Measurements from ENCODE around the gene CISTR. TPM values are rescaled to one million over a fixed set of nuclear protein-coding genes. Genes with fewer than 3 reads are reported as not detected.
"Not testable (repeated sequence)": the region's sequence is repeated elsewhere in the genome, so short reads cannot be mapped to it uniquely, and the experiment has no call there.

Gene CISTR
- total and polyA plus RNA-seq, 2 experiments from 2014 or later = not detected

GRCh38 chr12:53720946-53721345, 30.8 kb downstream of the CISTR start:
- Histone ChIP-seq H3K4me1 (ENCODE audit: insufficient read depth) (peaks cover under 1% of the 10 kb centered on the region), H3K4me2 (no peak overlapping the region), H3K36me3 (replicated peaks; ENCODE audit: insufficient read depth, low read depth) (no peaks in the 10 kb centered on the region), H4K20me1 (ENCODE audit: insufficient read depth, poor library complexity, severe bottlenecking) (no peaks in the 10 kb centered on the region), H3K79me2 (no peaks in the 10 kb centered on the region), H3K4me3 (no peak overlapping the region), H3K9me3 (ENCODE audit: low read depth) (no peaks in the 10 kb centered on the region), H3K9me2 (replicated peaks; ENCODE audit: insufficient read depth) (no peaks in the 10 kb centered on the region), H2AFZ (no peak overlapping the region), H3K27ac (no peak overlapping the region), H3K27me3 (no peaks in the 10 kb centered on the region)
- TF ChIP-seq CTCF (IDR thresholded peaks at IDR 0.05; ENCODE audit: poor library complexity) (no peak), EZH2 (IDR thresholded peaks at IDR 0.05; ENCODE audit: borderline replicate concordance) (no peak), EZH2phosphoT487 (IDR thresholded peaks at IDR 0.05; ENCODE audit: low read depth, severe bottlenecking, unreplicated experiment) (no peak)
- no peak for DNase-seq (ENCODE audit: low spot score)
- WGBS (ENCODE audit: low lambda C conversion rate, missing lambda C conversion rate) = 88% methylated on average over 1 of the region's 1 CpG

GRCh38 chr12:53719649-53720048, 32.1 kb downstream of the CISTR start:
- TF ChIP-seq CTCF (IDR thresholded peaks at IDR 0.05; ENCODE audit: poor library complexity) (no peak), EZH2phosphoT487 (IDR thresholded peaks at IDR 0.05; ENCODE audit: low read depth, severe bottlenecking, unreplicated experiment) (no peak), EZH2 (IDR thresholded peaks at IDR 0.05; ENCODE audit: borderline replicate concordance) (no peak)
- H3K4me1 ChIP-seq (ENCODE audit: insufficient read depth) = no peaks in the 10 kb centered on the region
- H3K9me2 ChIP-seq (replicated peaks; ENCODE audit: insufficient read depth) = no peaks in the 10 kb centered on the region
- H2AFZ ChIP-seq = no peak overlapping the region
- 77% methylated on average over 2 of the region's 2 CpGs for WGBS (ENCODE audit: low lambda C conversion rate, missing lambda C conversion rate)
- H3K27ac ChIP-seq = no peak overlapping the region
- H3K79me2 ChIP-seq = no peaks in the 10 kb centered on the region
- no peaks in the 10 kb centered on the region for H3K36me3 ChIP-seq (replicated peaks; ENCODE audit: insufficient read depth, low read depth)
- no peak for DNase-seq (ENCODE audit: low spot score)
- H3K4me2 ChIP-seq = no peak overlapping the region
- no peaks in the 10 kb centered on the region for H4K20me1 ChIP-seq (ENCODE audit: insufficient read depth, poor library complexity, severe bottlenecking)
- H3K9me3 ChIP-seq (ENCODE audit: low read depth) = no peaks in the 10 kb centered on the region
- no peak overlapping the region for H3K4me3 ChIP-seq
- H3K27me3 ChIP-seq = no peaks in the 10 kb centered on the region

- not testable (repeated sequence) for H4K20me1 ChIP-seq (ENCODE audit: insufficient read depth, poor library complexity, severe bottlenecking); H3K27ac ChIP-seq; H2AFZ ChIP-seq; H3K4me2 ChIP-seq; H3K4me1 ChIP-seq (ENCODE audit: insufficient read depth); H3K79me2 ChIP-seq; H3K9me2 ChIP-seq (replicated peaks; ENCODE audit: insufficient read depth); H3K9me3 ChIP-seq (ENCODE audit: low read depth); H3K4me3 ChIP-seq; H3K36me3 ChIP-seq (replicated peaks; ENCODE audit: insufficient read depth, low read depth); H3K27me3 ChIP-seq; DNase-seq (ENCODE audit: low spot score)
- WGBS (ENCODE audit: low lambda C conversion rate, missing lambda C conversion rate) = 99% methylated on average over 5 of the region's 6 CpGs
Measured at GRCh38 chr12:53718567-53718966, 33.2 kb downstream of the CISTR start.

- no peaks in the 10 kb centered on the region for H3K9me3 ChIP-seq (ENCODE audit: low read depth)
- H3K79me2 ChIP-seq = no peaks in the 10 kb centered on the region
- no peaks in the 10 kb centered on the region for H3K36me3 ChIP-seq (replicated peaks; ENCODE audit: insufficient read depth, low read depth)
- H3K27me3 ChIP-seq = no peaks in the 10 kb centered on the region
- H3K9me2 ChIP-seq (replicated peaks; ENCODE audit: insufficient read depth) = no peaks in the 10 kb centered on the region
- no peak for TF ChIP-seq EZH2phosphoT487 (IDR thresholded peaks at IDR 0.05; ENCODE audit: low read depth, severe bottlenecking, unreplicated experiment)
- no peak for TF ChIP-seq EZH2 (IDR thresholded peaks at IDR 0.05; ENCODE audit: borderline replicate concordance)
- no peak for TF ChIP-seq CTCF (IDR thresholded peaks at IDR 0.05; ENCODE audit: poor library complexity)
- H3K4me1 ChIP-seq (ENCODE audit: insufficient read depth) = no peaks in the 10 kb centered on the region
- WGBS (ENCODE audit: low lambda C conversion rate, missing lambda C conversion rate) = 92% methylated on average over 5 of the region's 5 CpGs
- H3K4me3 ChIP-seq = no peak overlapping the region
- H4K20me1 ChIP-seq (ENCODE audit: insufficient read depth, poor library complexity, severe bottlenecking) = no peaks in the 10 kb centered on the region
- no peak overlapping the region for H3K4me2 ChIP-seq
- H3K27ac ChIP-seq = no peak overlapping the region
- no peak overlapping the region for H2AFZ ChIP-seq
- DNase-seq (ENCODE audit: low spot score) = no peak
Measured at GRCh38 chr12:53717319-53717718, 34.5 kb downstream of the CISTR start.

Data from hepatocyte (in vitro differentiated cells).